COLO668 (cell line): ENCODE data around the gene OR8S1.
"Not testable (repeated sequence)": the region's sequence is repeated elsewhere in the genome, so short reads cannot be mapped to it uniquely, and the experiment has no call there.

Experiments
- DNase-seq: peaks from one replicate; lab custom pipeline; 2025; ENCODE audit not compliant: unreplicated experiment; lab: John Stamatoyannopoulos, UW

The OR8S1 gene

DNA sequence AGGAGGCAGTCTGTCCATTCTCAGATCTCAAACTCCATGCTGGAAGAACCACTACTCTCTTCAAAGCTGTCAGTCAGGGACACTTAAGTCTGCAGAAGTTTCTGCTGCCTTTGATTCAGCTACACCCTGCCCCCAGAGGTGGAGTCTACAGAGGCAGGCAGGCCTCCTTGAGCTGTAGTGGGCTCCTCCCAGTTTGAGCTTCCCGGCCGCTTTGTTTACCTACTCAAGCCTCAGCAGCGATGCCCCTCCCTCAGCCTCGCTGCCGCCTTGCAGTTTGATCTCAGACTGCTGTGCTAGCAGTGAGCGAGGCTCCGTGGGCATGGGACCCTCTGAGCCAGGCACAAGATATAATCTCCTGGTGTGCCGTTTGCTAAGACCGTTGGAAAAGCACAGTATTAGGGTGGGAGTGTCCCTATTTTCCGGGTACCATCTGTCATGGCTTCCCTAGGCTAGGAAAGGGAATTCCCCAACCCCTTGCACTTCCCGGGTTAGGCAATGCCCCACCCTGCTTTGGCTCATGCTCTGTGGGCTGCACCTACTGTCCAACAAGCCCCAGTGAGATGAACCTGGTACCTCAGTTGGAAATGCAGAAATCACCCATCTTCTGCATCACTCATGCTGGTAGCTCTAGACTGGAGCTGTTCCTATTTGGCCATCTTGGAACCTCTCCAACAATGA is 28.4 kb downstream of the OR8S1 start:
- DNase-seq = not testable (repeated sequence)

DNA sequence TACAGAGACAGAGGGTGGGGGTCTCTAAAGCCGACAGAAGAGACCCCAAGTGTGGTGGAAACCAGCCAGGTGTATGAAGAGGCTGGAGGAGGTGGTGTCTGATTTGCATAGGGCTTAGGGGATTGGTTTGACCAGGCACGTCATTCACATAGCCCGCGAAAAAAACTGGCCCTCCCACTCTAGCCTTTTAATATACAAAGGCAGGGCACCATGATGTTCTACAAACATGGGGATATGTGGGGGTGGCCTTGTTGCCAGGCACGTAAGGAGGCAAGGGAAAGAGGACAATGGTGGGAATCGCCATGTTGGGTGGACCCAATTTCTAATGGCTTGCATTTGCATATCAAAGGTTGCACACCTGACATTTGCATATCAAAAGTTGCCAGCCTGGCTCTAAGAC is 31.2 kb downstream of the OR8S1 start:
- DNase-seq = no peak

DNA sequence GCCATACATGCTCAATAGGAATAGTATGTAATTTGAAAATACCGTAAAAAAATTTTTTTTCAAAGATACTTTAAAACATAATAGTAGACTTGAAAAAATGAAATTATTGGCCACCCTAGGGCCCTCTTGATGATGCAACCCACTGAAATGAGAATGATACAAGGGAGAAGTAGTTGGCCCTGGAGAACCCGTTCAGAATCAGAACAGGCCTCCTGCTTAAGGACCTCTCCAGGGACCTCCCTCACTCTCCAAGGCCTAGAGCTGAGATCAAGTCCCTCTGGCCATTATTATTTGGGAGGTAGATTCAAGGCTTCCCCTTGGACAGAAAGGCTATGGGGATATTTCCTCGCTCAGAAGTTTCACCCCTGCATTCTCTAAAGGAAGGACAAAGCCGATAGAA is 32.5 kb downstream of the OR8S1 start:
- DNase-seq = no peak

- no peak for DNase-seq
Observed at GRCh38 chr12:48567731-48568130, 42.3 kb downstream of the OR8S1 start.

DNA sequence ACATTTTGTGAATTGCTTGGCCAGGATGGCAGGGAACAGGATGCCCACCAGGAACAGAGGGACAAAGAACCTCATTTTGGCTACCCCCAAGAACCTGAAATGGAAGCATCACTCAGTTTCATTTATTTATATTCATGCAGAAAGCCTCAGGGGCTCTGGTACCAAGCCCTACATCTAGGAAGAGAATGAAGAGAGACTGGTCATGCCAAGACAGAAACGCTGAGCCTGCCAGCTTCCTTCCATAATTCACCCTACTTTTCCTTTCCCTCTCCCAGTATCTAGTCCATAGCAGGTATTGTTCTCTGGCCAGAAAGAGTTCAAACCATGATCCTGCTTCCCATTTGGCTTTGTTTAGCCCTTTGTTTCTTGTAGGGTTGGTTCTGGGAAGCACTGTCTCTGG is 44.5 kb downstream of the OR8S1 start, which contains the start of gene LALBA:
LALBA (minus strand) TSS at position 101 of the 400 bp plus-strand sequence; CDS start at position 75, 26 bp downstream.
- DNase-seq = no peak

GRCh38 chr12:48572326-48572725 is 46.9 kb downstream of the OR8S1 start:
- no peak for DNase-seq
